Left cardiac atrium (tissue), 4 donors: ENCODE measurements around the gene SLC6A20. TPM values are rescaled to one million over a fixed set of nuclear protein-coding genes. Genes with fewer than 3 reads are reported as not detected.

ENCODE experiments used
- ATAC-seq, 2 donors: fragments of 200-7000 bp; cut with Tn5 transposase; one replicate each; pipeline ENCODE4 v1.9.1; 2020; ENCODE audit warnings: mild to moderate bottlenecking in 2 of 2, moderate library complexity in 2 of 2
- DNase-seq: peaks from one replicate; pipeline ENCODE4 v3.0.0-alpha.2; 2020
- intact Hi-C, 2 donors: fragments of 100-400 bp; cut with DNase I; formaldehyde crosslinking; loops; one replicate each; pipeline versions ENCODE4 v1.14.1 to v1.15.1; 2022 to 2023
- total RNA-seq, 2 donors: library from RNA; stranded (reverse); fragmentation: NEBNext Ultra II Directional; extraction: Animal tissue kit (Norgen Biotek cat#: 25700); gene quantifications; one replicate each; pipeline ENCODE4 v1.2.1, GENCODE V29; 2021
- donor health status: DM: no; HTN: yes; CAD: no.
- donor health status: DM: no; HTN: yes; CAD: no; lungs with severe emphysema.
- donor health status: DM: yes; HTN: yes; CAD: no.
- donor health status: Dilated cardiomyopathy.

SLC6A20 gene
- total RNA-seq, 2 donors from 2014 or later, result 0.18 TPM; not detected in 1

DNA sequence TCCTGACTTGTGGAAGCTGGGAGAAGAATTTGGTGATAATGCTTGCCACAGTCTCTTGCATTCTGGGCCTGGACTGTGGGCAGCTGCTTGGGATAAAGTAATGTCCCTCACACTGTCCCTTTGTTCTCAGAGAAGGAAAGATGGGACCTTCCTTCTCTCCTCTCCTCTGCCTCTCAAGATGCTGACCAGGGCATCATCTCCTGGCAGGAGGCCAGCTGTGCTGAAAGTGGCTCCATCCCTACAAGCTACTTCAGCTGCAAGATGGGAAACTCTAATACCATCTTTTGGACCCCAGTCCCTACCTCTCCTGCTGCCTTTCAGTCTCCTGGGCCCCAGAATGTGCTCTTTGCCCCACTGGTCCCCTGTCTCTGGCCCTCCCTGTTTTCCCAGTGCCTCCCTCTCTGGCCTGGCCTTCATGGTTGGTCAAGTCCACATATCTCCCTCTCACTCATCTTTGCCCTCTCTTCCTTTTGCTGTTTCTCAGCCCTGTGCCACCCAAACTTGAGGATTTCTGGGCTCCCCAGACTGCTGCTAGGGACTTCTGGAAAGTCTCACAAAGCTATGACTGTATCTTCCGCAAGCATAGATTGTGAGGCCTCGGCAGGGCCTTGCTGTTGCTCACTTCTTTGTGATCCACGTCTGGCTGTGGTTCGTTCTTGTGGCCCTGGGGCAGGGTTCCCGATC, 7.1 kb upstream of the SLC6A20 start:
- DNase-seq (no peak), ATAC-seq (no peak)
- intact Hi-C loops, result no loop called here

DNA sequence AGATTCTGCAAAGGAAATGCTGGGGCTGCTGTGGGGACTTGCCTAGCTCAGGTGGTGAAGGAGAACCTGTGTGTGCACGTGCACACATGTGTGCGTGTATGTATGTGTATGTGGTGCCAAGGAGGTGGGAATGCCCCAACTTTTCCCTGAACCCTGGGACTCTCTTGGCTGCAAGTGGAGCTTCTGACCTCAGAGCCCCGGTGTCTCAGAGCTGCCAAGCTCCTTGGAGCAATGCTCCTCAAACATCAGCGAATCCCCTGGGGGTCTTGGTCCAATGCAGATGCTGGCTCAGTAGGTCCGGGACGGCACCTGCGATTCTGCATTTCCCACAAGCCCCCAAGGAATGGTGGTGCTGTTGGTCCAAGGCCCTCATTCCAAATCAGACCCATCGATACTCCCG, 5.8 kb upstream of the SLC6A20 start:
- no peak for DNase-seq
- intact Hi-C loops, result no loop called here

DNA sequence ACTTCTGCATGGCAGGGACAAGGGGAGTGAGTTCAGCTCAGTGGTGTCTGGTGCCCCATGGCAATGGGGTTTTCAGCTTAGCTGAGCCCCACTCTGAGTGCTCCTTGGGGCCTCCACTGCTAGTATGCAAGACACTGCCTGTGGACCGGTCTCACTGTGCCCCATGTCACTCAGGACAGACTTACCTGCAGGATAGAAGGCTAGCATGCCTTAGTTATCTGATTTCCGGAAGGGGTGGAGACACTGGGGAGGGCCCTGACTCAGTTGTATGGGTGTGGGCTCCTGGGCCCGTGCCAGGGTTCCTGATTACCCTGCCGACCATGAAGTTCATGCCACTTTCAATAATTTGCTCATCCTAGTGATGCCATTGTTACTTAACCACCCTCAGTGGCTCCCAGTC, 4.3 kb upstream of the SLC6A20 start:
- intact Hi-C loops, result no loop called here
- DNase-seq, result no peak
- ATAC-seq, result no peak

More for the DNA sequence above, 5.8 kb upstream of the SLC6A20 start:
- no peak for ATAC-seq

DNA sequence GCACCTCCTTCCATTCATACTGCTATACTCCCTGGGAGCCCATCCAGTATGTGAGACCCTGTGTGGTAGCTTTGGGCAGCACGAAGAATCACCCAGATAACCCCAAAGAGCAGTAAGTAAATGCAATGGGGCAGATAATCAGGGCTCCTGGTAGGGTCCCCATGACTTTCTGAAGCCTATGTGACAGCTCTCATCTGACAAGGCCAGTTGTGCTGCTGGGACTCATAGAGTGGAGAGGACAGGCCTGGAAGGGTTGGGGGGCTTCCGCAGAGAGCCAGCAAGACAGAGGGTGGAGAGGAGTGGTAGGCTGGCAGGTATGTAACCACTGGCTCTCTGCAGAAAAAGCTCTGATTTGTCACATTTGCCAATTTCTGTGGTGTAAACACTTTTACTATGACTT, 3.2 kb upstream of the SLC6A20 start:
- ATAC-seq (no peak), DNase-seq (no peak)
- intact Hi-C loops, result no loop called here

DNA sequence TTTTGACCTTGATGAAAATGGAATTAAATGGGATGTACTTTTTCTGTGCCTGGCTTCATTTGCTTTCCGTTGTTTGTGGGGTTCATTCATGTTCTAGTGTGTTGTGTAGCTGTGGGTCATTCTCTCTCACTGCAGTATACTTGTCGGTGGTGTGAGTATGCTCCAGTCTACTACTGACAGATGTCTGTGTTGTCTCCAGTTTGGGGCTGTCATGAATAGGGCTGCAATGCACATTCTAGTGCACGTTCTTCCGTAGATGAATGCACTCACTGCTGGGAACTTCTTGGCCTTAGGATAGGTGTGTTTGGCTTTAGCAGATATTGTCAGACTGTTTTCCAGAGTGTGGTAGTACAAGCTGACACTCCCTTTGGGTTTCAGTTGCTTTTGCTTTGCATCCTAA, 1.7 kb upstream of the SLC6A20 start:
- DNase-seq (no peak), ATAC-seq (no peak)
- intact Hi-C loops, result no loop called here

DNA sequence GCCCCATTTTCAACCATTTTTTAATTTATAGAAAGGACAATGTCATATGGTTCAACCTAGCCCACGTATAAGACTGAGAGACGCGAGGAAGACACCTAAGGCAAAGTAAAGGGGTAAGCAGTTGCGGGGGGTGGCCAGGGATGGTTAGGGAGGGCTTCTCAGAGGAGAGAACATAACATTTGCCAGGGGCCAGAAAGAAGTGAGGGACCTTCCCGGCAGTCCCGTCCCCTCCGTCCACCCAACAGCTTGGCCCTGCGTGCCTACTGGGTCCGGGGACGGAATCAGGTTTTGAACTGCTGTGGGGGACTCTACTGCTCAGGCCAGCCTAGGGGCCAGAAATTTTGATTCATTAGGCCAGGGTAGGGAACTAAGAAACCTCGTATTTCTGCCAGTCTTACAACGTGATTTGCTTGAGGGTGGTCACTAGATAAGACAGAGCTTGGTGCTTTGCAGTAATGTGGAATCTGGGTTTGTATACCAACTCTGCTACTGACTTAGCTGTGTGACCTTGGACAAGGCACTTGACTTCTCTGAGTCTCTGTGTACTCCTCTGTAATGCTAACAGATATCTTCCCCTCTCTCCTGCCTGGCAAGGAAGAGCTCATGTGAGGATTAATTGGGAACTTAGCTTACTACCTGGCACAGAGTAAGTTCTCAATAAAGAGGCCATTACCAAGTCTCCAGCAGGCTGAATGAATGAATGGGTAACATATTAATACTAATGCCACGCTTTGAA, 734 bp upstream of the SLC6A20 start:
- no peak for ATAC-seq

DNA sequence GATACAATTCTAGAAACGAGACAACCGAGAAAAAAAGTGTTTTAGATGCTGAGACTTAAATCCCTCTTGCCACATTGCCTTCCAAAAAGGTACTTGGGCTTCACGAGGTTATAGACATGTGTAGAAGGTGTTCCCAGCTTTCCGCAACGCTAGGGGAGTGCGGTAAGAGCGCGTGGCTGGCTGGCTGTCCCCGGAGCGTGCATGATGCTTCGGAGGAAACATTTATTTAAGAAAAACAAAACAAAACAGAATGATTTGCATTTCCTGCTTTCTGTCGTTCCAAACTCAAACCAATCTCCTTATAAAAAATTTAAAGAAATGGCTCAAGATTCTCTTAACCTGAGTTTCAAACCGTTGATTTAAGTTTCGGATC, 841 bp downstream of the SLC6A20 start:
- intact Hi-C loops, result no loop called here
- ATAC-seq, result no peak

More for the DNA sequence above, 734 bp upstream of the SLC6A20 start:
- no peak for DNase-seq
- intact Hi-C loops, result no loop called here

DNA sequence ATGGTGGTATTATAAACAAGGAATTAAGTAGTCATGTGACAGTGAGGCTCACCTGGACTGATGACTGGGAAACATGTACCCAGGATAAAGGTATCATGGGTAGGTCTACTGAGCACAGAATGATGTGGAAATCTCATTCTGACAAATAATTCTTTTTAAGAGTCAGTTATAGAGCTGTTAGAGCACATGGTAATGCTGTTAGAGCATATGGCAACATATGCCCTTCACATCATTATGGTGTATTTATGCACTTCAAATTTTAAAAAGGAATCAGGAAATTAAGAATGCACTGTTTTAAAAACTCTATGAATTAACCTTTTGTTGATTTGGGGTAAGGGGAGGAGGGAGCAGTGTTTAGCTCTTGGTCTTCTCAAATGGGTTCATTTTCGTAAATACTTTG, 1.7 kb downstream of the SLC6A20 start:
- DNase-seq (no peak), ATAC-seq (no peak)
- intact Hi-C loops, result no loop called here

More for the DNA sequence above, 841 bp downstream of the SLC6A20 start:
- no peak for DNase-seq

DNA sequence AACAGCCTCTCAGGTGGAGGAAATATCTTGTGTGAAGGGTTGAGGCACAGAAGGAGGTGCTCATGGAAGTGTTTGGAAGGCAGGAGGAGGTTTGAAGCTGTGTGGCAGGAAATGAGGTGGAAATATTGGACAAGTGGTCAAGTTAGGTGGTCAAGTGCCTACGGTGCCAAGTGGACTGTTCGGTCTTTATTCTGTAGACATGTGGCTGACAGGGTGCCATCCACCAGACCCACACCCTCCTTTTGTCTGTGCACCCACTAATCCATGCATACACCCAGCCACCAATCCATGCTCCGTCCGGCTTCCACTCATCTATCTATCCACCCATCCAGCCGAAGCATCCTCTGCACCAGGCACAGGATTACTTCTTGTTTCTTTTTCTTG, 2.2 kb downstream of the SLC6A20 start:
- intact Hi-C loops, result no loop called here
- ATAC-seq (no peak), DNase-seq (no peak)

DNA sequence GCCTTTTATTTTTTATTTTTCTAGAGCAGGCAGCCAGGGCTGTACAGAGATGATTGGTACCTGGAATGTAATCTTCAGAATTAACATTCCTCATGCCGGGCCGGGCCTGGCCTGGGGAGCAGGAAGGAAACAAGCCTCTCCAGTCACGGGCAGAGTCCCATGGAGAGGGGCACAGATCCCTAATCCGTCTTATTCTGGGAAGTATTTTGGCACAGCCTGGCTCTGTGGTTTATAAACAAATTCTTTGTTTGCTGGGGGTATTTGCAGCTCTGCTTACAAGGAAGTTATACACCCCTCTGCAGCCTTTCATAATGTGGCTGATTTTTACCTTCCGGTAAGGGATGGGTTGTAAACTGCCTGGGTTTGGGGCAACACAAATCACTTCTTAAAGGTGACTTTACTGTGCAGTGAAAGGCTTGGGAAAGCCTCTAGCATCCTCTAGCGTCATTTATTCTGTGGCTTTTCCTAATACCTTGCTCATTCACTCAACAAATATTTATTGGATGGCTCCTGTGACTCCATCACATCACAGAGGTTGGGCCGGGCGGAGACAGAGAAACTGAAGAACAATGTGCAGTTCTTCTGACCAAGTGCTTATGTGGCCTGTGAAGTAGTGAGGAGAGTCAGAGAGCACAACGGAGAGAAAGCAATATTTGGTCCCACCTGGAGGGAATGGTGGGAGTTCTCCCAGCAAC, 2.7 kb downstream of the SLC6A20 start:
- no peak for DNase-seq
- intact Hi-C loops, result no loop called here
- no peak for ATAC-seq

DNA sequence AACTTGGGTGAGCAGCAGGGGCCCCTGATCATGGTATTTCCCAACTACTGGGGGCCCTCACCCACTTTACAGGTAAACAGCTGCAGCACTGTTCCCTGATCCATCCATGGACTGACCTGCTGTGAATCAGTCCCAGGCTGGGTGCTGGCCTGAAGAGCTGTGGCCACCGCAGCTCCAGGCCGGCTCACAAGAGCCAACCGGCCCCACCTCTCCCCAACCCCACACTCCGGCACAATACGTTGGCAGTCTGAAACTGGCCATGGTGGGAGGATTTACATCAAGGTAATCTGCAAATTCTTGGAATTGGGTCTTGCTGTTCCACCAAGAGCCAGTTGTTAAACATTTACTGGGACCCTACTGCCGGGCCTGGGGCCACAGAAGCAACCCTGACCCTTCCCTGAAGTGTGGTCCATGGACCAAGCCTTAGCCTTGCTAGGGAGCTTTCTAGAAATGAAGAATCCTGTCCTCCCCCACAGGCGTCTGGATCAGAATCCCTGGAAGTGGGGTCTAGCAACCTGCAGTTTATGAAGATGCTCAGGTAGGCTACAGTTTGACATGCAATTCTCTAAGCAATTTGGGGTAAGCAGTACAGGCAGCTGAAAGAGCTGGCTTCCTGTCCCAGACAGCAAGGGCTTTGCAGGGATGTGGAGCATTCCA, 3.7 kb downstream of the SLC6A20 start:
- ATAC-seq (no peak), DNase-seq (no peak)
- intact Hi-C loops, result no loop called here

DNA sequence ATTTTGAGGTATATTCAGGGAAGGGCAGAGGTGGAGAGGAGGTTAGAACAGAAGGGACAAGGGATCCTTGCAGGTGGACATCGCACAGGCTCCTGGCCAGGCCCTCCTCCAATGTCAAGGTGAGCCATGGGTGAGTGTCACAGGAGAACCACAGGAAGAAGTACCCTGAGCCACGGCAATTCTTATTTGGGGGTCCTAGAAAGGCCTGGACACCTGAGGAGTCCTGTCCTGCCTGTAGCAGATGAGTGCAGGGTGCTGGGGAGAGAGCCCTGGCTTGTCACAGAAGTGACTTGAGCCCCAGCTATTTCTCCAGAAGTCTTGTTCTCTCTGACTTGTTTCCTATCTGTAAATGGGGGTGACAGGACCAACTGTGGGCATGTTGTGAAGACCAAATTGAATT, 4.3 kb downstream of the SLC6A20 start:
- intact Hi-C loops, result no loop called here
- no peak for DNase-seq
- ATAC-seq, result no peak

DNA sequence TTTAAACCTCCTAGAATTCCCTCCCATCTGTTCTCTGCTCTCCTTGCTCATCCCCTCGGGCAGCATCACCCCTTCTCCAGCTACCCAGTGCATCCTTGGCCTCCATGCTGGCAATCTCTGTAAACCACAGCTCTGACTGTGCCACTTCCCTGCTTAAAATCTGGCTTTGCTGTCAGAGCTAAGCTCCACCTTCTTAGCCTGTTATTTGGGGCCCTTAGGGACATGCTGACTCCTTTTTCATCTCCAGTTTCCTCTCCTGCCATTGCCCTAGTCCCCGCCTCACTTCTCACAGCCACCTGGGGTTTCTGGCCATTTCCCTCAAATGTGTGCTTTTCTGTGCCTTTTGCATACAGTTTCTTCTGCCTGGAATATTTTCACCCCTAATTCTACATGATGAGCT, 5.7 kb downstream of the SLC6A20 start:
- no peak for DNase-seq
- intact Hi-C loops, result no loop called here
- no peak for ATAC-seq

DNA sequence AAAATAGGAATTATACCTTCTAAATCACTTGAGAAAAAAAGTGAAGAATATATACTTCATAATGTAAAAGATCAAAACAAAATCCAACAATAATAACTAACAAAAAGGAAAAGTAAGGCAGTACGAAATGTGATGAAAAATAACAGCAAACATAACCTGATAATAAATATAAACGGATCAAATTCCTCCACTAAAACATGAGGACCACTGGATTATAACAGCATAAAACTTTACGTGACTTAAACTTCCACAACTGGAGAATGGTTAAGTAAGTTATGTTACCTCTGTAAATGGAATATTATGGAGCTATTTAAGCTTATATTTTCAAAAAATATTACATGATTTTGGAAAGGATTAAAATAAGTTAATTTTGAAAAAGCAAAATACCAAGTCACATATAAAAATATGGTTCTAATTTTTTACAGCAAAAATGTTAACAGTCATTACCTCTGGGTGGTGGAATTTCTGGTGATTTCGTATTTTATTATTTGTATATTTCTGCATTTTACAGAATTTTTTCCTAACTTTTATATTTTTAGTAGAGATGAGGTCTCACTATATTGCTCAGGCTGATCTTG, 7.0 kb downstream of the SLC6A20 start:
- DNase-seq (no peak), ATAC-seq (no peak)
- intact Hi-C loops, result no loop called here

DNA sequence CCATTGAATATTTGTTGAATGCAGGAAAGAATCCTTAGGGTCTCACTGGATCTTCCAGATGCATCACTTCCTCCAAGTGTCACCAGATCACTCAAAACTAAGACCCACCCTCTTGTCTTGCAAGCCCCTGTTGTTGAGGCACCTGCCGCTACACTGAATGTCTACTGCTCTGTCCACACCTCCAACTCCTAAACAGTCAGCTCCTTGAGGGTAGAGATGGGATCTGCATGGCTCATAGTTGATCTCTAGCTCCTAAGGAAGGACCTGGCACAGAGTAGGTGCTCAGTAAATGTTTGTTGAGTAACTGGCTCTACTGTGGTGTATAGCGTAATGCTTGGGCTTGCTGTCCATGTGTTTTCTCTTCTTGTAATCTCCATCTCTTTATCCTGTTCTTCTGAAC, 8.8 kb downstream of the SLC6A20 start:
- ATAC-seq (no peak), DNase-seq (no peak)
- intact Hi-C loops, result no loop called here

DNA sequence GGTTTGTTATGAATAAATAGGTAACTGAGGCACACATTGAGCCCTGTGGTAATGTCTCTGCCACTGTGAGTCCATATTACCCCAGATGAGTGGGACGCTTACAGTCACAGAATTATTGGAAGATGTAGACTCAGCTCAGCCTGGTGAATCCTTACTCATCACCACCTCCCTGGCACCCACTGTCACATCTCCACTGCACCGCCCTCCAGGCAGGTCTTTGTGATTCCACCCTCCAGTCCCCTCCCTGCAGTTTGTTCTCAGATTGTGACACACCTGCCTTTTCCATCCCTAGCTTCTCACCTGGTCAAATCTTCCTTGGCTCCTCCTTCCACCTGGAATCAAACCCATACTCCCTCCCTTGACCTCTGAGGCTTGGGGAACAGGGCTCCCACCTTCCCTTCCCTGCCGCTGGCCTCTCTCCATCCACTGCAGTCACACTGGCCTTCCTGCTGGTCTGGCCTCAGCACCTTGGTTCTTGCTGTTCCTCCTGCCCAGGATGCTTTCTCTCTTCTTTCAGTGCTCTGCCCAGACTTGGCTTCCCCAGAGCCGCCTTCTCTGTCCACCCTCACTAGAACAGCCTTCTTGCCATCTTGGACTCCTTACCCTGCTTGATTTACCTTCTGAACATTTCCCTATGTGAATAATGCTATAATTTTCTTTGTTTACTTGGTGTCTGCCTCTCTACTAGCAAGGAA, 9.4 kb downstream of the SLC6A20 start:
- no peak for DNase-seq
- intact Hi-C loops, result no loop called here
- no peak for ATAC-seq

DNA sequence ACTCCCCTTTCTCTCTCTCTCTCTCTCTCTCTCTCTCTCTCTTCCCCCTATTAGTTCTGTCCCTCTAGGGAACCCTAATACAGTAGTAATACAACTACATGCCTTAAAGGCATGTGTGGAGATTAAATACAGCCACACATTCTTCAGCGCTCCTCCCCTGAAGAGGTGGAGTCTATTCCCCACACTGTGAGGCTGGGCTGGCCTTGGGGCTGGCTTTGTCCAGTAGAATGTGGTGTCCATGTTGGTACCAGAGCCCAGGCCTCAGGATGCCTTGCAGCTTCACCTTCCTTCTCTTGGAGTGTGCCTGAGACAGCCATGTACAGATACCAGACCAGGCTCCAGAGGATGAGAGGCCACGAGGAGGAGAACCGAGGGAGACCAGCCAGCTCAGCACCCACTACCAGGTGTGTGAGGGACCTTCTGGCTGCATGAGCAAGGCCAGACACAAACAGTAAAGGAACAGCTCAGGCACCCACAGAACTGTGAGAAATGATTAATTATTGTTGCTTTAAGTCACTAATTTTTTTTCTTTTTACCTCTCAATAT, 10.7 kb downstream of the SLC6A20 start:
- no peak for ATAC-seq
- intact Hi-C loops, result no loop called here
- no peak for DNase-seq

DNA sequence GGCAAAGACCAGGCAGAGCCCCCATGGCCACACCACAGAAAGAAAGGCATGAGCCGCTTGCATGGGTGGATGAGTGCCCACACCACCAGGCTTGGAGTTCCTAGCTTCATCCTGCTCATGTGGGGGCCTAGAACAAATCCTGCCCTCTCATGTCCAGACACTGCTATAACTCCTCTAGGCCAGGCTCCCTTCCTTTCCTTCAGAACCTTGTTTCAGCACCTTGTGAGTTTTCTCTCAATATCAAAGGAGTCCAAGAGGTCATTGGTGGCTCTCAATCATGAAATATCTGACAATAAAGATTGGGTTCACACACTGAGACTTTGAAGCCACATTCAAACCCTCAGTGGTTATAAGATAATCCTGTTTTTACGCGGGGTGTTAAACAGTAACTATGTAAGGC, 12.7 kb downstream of the SLC6A20 start:
- DNase-seq (no peak), ATAC-seq (no peak)
- intact Hi-C loops, result no loop called here

DNA sequence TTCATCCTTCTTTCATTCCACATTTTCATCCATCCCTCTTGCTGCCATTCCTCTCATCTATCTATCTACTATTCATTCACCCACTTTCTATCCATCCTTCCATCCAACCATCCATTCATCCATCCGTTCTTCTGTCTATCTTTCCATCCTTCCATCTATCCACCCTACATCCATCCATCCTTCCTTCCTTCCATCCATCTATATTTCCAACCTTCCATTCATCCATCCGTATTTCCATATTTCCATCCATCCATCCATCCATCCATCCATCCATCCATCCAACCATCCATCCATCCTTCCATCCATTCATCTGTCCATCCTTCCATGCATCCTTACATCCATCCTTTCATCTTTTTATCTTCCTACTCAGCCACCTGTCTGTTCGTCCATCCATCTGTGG, 14.0 kb downstream of the SLC6A20 start:
- ATAC-seq (no peak), DNase-seq (no peak)
- intact Hi-C loops, result no loop called here
